CD14-positive monocyte (primary cell): ENCODE measurements around the gene ZNF324. TPM values are rescaled to one million over a fixed set of nuclear protein-coding genes. Genes with fewer than 3 reads are reported as not detected.
A peak's percentile ranks its signal among the peaks of the same experiment; 100 is the strongest.

Experiments used
- DNase-seq, 3 donors: peaks; one replicate each; pipeline ENCODE4 v3.0.0-alpha.2; 2011 to 2022
- H2AFZ ChIP-seq: 2 replicates; pipeline ENCODE4 v1.6.0; 2012; ENCODE audit warnings: mild to moderate bottlenecking, low read depth, low read length, inconsistent platforms; ENCODE audit not compliant: insufficient read depth, poor library complexity, severe bottlenecking
- H3K27ac ChIP-seq, 2 donors: 1 replicate in 1 of 2; 2 replicates in 1 of 2; pipeline ENCODE4 v1.5.1; 2012 to 2013; ENCODE audit warnings: low read length in 2 of 2, control low read depth in 1 of 2, inconsistent platforms in 1 of 2, low read depth in 1 of 2, mild to moderate bottlenecking in 1 of 2
- H3K27me3 ChIP-seq, 2 donors: one replicate each; pipeline versions ENCODE4 v1.6.0 to v1.6.1; 2011 to 2013; ENCODE audit warnings: low read length in 2 of 2; ENCODE audit not compliant: control insufficient read depth in 2 of 2, insufficient read depth in 2 of 2
- H3K36me3 ChIP-seq, 2 donors: replicated peaks in 1 of 2; 1 replicate in 1 of 2; 2 replicates in 1 of 2; pipeline versions ENCODE4 v1.5.1 to v1.6.1; 2012 to 2013; ENCODE audit warnings: low read length in 2 of 2, control low read depth in 1 of 2, inconsistent platforms in 1 of 2, mild to moderate bottlenecking in 1 of 2; ENCODE audit not compliant: insufficient read depth in 2 of 2, control insufficient read depth in 1 of 2
- H3K4me1 ChIP-seq, 2 donors: 1 replicate in 1 of 2; 2 replicates in 1 of 2; pipeline versions ENCODE4 v1.5.1 to v1.6.1; 2012 to 2013; ENCODE audit warnings: low read length in 2 of 2, control low read depth in 1 of 2, inconsistent platforms in 1 of 2, mild to moderate bottlenecking in 1 of 2, moderate library complexity in 1 of 2; ENCODE audit not compliant: insufficient read depth in 2 of 2, control insufficient read depth in 1 of 2
- H3K4me2 ChIP-seq: replicated peaks from 2 replicates; pipeline ENCODE3; 2012; ENCODE audit warnings: low read length, moderate library complexity, mild to moderate bottlenecking; ENCODE audit not compliant: poor library complexity, severe bottlenecking; ENCODE audit errors: extremely low read depth
- H3K4me3 ChIP-seq, 3 experiments: fragments of 200-600 bp in 1 of 3; sonication (generic) in 1 of 3; replicated peaks in 1 of 3; 1 replicate in 2 of 3; 2 replicates in 1 of 3; pipeline ENCODE4 v1.5.1; 2011 to 2013; ENCODE audit warnings: low read length in 3 of 3, mild to moderate bottlenecking in 3 of 3, control low read depth in 2 of 3, low read depth in 2 of 3, inconsistent platforms in 1 of 3, moderate library complexity in 1 of 3
- H3K79me2 ChIP-seq: 2 replicates; pipeline ENCODE4 v1.6.0; 2012; ENCODE audit warnings: mild to moderate bottlenecking, control low read depth, inconsistent platforms, low read length, moderate library complexity; ENCODE audit not compliant: insufficient read depth
- H3K9ac ChIP-seq: 2 replicates; pipeline ENCODE4 v1.6.0; 2017; ENCODE audit warnings: low read length, mild to moderate bottlenecking; ENCODE audit not compliant: insufficient read depth, poor library complexity, severe bottlenecking
- H3K9me3 ChIP-seq, 2 donors: replicated peaks in 1 of 2; 1 replicate in 1 of 2; 2 replicates in 1 of 2; pipeline versions ENCODE4 v1.5.1 to v1.6.1; 2012 to 2013; ENCODE audit warnings: low read length in 2 of 2, control low read depth in 1 of 2; ENCODE audit not compliant: control insufficient read depth in 1 of 2, insufficient read depth in 1 of 2
- H4K20me1 ChIP-seq: 2 replicates; pipeline ENCODE4 v1.6.0; 2012; ENCODE audit warnings: mild to moderate bottlenecking, low read length, control low read depth, moderate library complexity; ENCODE audit not compliant: insufficient read depth
- H3K27ac Mint-ChIP-seq, 7 donors: one replicate each; pipeline ENCODE4 v1.8.0; 2020; ENCODE audit warnings: mild to moderate bottlenecking in 7 of 7, mixed read lengths in 7 of 7, moderate library complexity in 6 of 7, inconsistent platforms in 2 of 7
- H3K27me3 Mint-ChIP-seq, 3 donors: one replicate each; pipeline ENCODE4 v1.8.0; 2021 to 2022; ENCODE audit warnings: low read depth in 3 of 3, mild to moderate bottlenecking in 3 of 3, mixed read lengths in 3 of 3, moderate library complexity in 3 of 3, inconsistent platforms in 1 of 3
- H3K36me3 Mint-ChIP-seq, 2 donors: one replicate each; pipeline ENCODE4 v1.8.0; 2020; ENCODE audit warnings: mixed read lengths in 2 of 2, inconsistent platforms in 1 of 2, mild to moderate bottlenecking in 1 of 2
- H3K4me1 Mint-ChIP-seq: one replicate; pipeline ENCODE4 v1.8.0; 2020; ENCODE audit warnings: mild to moderate bottlenecking, mixed read lengths
- H3K4me3 Mint-ChIP-seq, 2 donors: one replicate each; pipeline ENCODE4 v1.8.0; 2020; ENCODE audit warnings: mild to moderate bottlenecking in 2 of 2, mixed read lengths in 2 of 2, moderate library complexity in 1 of 2
- H3K9me3 Mint-ChIP-seq, 7 donors: one replicate each; pipeline ENCODE4 v1.8.0; 2020 to 2022; ENCODE audit warnings: mixed read lengths in 7 of 7, mild to moderate bottlenecking in 6 of 7, moderate library complexity in 6 of 7, inconsistent platforms in 2 of 7
- WGBS: methylation state at CpG from one replicate; pipeline ENCODE4 v1.1.5; 2013; ENCODE audit warnings: missing lambda C conversion rate; ENCODE audit not compliant: insufficient coverage; 5-methylcytosine and 5-hydroxymethylcytosine counted together
- intact Hi-C, 2 donors: fragments of 100-400 bp; cut with micrococcal nuclease; formaldehyde crosslinking; loops; one replicate each; pipeline versions ENCODE4 v1.15.0 to v1.15.1; 2023
- polyA plus RNA-seq, 3 donors: library from polyadenylated mRNA; depleted of rRNA in 1 of 3; unstranded in 2 of 3; stranded (reverse) in 1 of 3; fragments of 300-500 nt in 2 of 3; fragments of >200 nt in 1 of 3; fragmentation: Illumina TruSeq in 2 of 3; gene quantifications; 1 replicate in 2 of 3; 2 replicates in 1 of 3; pipeline ENCODE4 v1.2.3, GENCODE V29; 2012 to 2021
- TF ChIP-seq, protein P1 (sequence below): fragments of 200-600 bp; IDR thresholded peaks from one replicate; pipeline ENCODE4 v1.8.0; 2022; ENCODE audit warnings: antibody characterized with exemption, mild to moderate bottlenecking

The ZNF324 gene
- polyA plus RNA-seq, 3 donors = 4.1 to 5.7 (median 5.3) TPM

DNA sequence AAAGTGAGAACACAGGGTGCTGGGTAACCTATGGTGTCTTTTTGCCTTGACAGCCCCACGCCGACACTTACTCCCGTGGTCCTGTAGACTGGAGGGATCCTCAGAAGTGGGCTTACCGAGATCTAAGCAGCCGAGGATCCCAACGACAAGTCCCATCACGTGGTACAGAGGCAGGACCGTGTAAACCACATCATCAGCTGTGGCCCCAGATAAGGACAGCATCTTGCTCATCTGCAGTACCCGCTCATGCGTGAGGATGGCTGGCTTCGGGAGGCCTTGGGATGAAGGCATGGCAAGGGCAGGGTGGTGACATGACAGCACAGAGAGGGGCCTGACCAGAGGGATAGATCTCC is 42.8 kb downstream of the ZNF324 start:
- H3K9ac ChIP-seq = no peak overlapping the region
- Mint-ChIP-seq H3K4me3 (no peak overlapping the region), H3K27me3 (peaks cover 0 to 2% (median 2%) of the 10 kb centered on the region in 3 donors), H3K9me3 (peaks cover 9 to 34% (median 25%) of the 10 kb centered on the region in 7 donors), H3K36me3 (peaks cover 0 to 9% of the 10 kb centered on the region in 2 donors), H3K4me1 (peaks cover 8% of the 10 kb centered on the region), H3K27ac (peak overlapping the region in 2 of 7 donors; percentile 16 to 18)
- peaks cover 16 to 26% of the 10 kb centered on the region in 2 donors for H3K9me3 ChIP-seq
- no peak overlapping the region for H2AFZ ChIP-seq
- H3K4me1 ChIP-seq = peaks cover 9 to 12% of the 10 kb centered on the region in 2 donors
- intact Hi-C loops = no loop called here
- H3K36me3 ChIP-seq = no peaks in the 10 kb centered on the region
- no peak for DNase-seq
- no peak overlapping the region for H3K27ac ChIP-seq
- no peak overlapping the region for H3K4me2 ChIP-seq
- 92% methylated on average over 11 of the region's 11 CpGs for WGBS
- H3K4me3 ChIP-seq = no peak overlapping the region
- no peaks in the 10 kb centered on the region for H3K27me3 ChIP-seq
- peaks cover 5% of the 10 kb centered on the region for H4K20me1 ChIP-seq
- TF ChIP-seq, protein P1, sequence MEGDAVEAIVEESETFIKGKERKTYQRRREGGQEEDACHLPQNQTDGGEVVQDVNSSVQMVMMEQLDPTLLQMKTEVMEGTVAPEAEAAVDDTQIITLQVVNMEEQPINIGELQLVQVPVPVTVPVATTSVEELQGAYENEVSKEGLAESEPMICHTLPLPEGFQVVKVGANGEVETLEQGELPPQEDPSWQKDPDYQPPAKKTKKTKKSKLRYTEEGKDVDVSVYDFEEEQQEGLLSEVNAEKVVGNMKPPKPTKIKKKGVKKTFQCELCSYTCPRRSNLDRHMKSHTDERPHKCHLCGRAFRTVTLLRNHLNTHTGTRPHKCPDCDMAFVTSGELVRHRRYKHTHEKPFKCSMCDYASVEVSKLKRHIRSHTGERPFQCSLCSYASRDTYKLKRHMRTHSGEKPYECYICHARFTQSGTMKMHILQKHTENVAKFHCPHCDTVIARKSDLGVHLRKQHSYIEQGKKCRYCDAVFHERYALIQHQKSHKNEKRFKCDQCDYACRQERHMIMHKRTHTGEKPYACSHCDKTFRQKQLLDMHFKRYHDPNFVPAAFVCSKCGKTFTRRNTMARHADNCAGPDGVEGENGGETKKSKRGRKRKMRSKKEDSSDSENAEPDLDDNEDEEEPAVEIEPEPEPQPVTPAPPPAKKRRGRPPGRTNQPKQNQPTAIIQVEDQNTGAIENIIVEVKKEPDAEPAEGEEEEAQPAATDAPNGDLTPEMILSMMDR = no peak
- peaks cover 5% of the 10 kb centered on the region for H3K79me2 ChIP-seq

DNA sequence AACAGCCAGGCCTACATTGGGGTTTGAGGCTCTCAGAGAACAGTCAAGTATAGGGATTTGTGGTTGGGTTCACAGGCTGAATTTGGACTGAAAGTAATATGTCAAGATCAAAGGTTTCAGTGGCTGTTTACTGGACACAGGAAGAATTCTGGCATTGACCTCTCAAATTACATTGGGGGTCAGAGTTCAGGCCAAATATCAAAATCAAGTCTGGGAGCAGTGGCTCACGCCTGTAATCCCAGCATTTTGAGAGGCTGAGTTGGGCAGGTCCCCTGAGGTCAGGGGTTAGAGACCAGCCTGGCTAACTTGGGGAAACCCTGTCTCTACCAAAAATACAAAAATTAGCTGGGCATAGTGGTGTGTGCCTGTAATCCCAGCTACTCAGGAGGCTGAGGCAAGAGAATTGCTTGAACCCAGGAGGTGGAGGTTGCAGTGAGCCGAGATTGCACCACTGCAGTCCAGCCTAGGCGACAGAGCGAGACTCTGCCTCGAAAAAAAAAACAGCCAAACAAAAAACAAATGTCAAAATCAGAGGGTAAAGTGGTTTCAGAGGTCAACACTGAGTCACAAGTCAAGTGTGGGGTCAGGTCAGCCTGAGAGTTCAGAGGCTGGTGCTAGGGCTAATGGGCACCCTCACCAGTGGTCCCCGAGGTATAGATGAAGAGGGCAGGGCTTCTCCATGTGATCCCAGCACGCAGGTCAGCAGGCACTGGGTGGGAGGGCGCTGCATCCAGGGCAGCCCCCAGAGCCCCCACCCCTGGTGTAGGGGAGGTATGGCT is 43.4 kb downstream of the ZNF324 start:
- Histone ChIP-seq H3K79me2 (peaks cover 6% of the 10 kb centered on the region), H3K27ac (no peak overlapping the region), H3K36me3 (no peaks in the 10 kb centered on the region), H3K4me3 (no peak overlapping the region), H4K20me1 (peaks cover 7% of the 10 kb centered on the region), H2AFZ (no peak overlapping the region), H3K4me2 (no peak overlapping the region), H3K4me1 (peaks cover 10 to 15% of the 10 kb centered on the region in 2 donors), H3K9me3 (peaks cover 16 to 26% of the 10 kb centered on the region in 2 donors), H3K27me3 (no peaks in the 10 kb centered on the region), H3K9ac (no peak overlapping the region)
- intact Hi-C loops = no loop called here
- peaks cover 13% of the 10 kb centered on the region for H3K4me1 Mint-ChIP-seq
- H3K4me3 Mint-ChIP-seq = no peak overlapping the region
- peaks cover under 1 to 11% of the 10 kb centered on the region in 2 donors for H3K36me3 Mint-ChIP-seq
- 100% methylated on average over 1 of the region's 8 CpGs for WGBS
- TF ChIP-seq, protein P1 = no peak
- no peak for DNase-seq
- peaks cover 9 to 32% (median 25%) of the 10 kb centered on the region in 7 donors for H3K9me3 Mint-ChIP-seq
- H3K27me3 Mint-ChIP-seq = peaks cover 0 to 2% (median 2%) of the 10 kb centered on the region in 3 donors
- H3K27ac Mint-ChIP-seq = peak overlapping the region in 1 of 7 donors; percentile 73
